22Rv1 (cell line): ENCODE data around the gene THADA.

ENCODE experiments used
- H3K27ac ChIP-seq: fragments of 450-650 bp; 2 replicates; pipeline ENCODE4 v1.5.1; 2017
- ZFX ChIP-seq: fragments of 450-650 bp; IDR thresholded peaks from 2 replicates; pipeline ENCODE4 v1.6.1; 2017; ENCODE audit warnings: antibody characterized with exemption, borderline replicate concordance
- TF ChIP-seq, protein P1 (sequence below): fragments of 450-650 bp; IDR thresholded peaks from 2 replicates; pipeline ENCODE4 v1.5.1; 2017; ENCODE audit warnings: mild to moderate bottlenecking

THADA gene

DNA sequence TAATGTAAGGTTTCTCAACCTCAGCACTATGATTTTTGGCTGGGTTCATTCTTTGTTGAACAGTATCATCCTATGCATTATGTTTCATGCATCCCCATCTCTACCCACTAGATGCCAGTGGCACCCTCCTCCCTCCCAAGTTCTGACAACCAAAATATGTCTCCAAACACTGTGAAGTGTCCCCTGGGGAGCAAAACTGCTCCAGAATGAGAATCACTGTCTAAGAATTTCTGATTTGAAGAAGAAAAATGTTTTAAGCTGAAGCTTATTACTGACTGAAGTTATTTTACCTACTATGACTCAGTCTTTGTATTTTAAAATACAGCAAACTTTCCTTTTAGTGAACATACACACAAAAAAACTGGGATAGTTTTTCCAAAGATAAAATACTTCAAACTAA lies 3.4 kb downstream of the THADA start:
- no peak for TF ChIP-seq ZFX
- TF ChIP-seq, protein P1, sequence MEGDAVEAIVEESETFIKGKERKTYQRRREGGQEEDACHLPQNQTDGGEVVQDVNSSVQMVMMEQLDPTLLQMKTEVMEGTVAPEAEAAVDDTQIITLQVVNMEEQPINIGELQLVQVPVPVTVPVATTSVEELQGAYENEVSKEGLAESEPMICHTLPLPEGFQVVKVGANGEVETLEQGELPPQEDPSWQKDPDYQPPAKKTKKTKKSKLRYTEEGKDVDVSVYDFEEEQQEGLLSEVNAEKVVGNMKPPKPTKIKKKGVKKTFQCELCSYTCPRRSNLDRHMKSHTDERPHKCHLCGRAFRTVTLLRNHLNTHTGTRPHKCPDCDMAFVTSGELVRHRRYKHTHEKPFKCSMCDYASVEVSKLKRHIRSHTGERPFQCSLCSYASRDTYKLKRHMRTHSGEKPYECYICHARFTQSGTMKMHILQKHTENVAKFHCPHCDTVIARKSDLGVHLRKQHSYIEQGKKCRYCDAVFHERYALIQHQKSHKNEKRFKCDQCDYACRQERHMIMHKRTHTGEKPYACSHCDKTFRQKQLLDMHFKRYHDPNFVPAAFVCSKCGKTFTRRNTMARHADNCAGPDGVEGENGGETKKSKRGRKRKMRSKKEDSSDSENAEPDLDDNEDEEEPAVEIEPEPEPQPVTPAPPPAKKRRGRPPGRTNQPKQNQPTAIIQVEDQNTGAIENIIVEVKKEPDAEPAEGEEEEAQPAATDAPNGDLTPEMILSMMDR, result no peak
- H3K27ac ChIP-seq, result no peak overlapping the region

DNA sequence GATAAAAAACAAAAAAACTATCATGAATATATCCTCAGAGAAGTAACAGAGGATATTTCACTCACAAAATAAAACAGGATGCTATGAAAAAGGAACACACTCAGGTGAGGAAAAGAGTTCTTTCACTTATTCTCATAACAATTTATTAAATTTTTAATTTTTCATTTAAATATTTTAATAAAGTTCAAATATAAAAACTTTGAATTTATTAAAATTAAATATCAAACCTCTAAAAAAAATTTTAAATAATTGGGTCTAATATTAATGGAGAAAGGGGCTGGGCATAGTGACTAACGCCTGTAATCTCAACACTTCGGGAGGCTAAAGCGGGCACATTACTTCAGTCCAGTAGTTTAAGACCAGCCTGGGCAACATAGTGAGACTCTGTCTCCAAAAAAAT lies 10.1 kb downstream of the THADA start:
- H3K27ac ChIP-seq, result no peak overlapping the region
- TF ChIP-seq, protein P1, result no peak
- TF ChIP-seq ZFX, result no peak

DNA sequence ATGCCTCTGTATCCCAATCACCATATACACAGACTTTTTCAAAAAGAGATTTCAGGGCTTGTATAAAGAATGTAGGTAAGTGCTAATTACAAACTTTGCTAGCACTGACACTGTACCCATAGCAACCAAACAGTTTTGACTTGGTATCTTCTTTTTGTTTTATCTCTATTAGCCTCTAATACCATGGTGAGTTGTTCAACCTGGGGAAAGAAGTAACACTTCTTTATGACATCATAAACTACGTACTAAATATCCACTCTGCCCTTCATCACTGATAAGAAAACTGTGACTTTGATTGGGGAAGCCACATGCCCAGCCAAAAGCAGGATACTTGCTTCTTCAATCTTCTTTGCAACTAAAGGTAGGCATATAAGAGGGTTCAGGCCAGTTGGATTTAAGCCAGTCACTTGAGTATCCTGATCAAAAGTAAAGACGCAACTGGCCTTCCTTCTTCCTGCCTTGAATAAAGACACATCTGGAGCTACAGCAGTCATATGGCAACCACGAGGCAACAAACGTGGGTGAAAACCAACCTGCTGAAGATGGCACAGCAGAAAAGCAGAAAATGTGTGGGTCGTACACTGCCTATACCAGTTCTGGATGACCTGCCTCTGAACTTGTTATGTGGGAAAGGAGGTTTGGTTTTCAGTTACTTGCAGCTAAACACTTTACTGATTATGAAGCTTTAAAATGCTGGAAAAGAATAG lies 16.4 kb downstream of the THADA start:
- H3K27ac ChIP-seq, result no peak overlapping the region
- TF ChIP-seq ZFX, result no peak
- TF ChIP-seq, protein P1, result no peak

DNA sequence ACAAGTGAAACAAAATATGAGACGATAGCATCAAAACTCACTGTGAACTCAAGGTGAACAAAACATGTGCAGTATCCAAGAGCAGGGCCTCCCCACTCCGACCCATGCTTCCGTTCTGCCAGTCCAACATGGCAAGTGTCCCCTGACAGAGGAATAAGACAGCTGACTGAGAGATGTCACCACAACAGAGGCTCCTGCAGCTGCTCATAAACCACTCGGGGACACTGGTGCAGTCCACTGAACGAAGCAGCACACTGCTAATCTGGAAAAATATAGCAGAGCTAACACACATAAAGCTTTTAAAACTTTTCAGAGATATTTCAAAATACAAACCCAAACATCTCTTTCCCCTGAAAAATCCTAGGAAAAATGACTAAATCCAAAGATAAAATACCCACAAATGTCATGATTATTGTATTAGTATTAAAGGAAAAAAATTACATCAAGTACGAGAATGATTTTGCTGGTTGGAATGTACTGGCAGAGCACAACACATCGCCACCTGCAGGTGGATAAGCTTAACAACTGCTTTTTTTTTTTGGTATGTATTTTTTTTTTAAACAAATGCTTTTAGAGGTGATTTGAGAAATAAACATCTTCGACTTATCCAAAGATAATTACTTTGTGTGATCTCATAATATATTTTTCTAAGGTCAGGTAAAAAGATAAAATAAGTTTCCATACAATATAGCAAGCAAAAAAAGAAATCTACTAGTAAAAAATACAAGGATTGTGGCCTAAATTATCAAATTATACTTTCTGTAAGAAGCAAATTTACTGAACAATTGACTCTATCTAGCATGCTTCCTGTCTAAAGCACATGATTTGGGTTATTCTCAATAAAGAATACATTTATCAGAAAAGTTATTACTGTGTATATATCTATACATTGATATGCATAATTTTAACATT lies 18.6 kb downstream of the THADA start:
- H3K27ac ChIP-seq, result no peak overlapping the region
- no peak for TF ChIP-seq ZFX
- TF ChIP-seq, protein P1, result peak; percentile 84

DNA sequence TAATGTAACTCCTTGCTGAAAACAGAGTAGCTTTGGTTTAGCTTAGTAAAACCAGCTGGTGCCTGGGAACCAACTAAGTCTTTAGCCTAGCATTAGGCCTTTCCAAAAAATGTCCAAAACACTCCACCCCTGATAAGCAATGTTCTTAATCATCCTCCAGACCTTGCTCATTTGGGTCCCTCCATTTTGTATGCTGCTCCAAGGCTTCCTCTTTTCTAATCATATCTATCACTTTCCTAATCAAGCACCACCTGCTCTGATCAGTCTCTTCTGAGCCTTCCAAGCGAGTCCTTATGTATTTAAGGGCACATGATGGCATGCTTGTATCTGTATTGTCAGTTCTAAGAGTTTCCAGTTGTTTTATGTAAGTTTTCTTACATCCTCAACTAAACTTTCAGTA lies 23.6 kb downstream of the THADA start:
- TF ChIP-seq ZFX, result no peak
- TF ChIP-seq, protein P1, result no peak
- no peak overlapping the region for H3K27ac ChIP-seq

DNA sequence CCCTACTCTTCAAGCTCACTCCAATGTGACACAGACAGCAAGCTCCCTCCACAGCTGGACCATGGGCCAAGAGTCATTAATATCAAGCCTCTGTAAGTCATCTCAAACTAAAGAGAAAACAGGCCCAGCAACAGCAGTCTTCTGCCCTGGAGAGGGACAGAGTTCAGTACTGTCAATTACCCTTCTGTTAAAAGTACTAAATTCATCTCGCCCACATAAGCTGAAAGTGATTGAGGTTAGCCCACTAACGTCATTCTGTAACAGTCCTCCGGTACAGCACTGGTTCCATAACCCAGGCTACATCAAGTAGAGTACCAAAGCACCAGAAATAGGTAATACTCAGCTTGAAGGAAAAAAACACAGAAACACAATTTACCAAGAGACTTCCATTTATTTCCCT lies 25.9 kb downstream of the THADA start:
- no peak for TF ChIP-seq ZFX
- TF ChIP-seq, protein P1, result no peak
- H3K27ac ChIP-seq, result no peak overlapping the region

DNA sequence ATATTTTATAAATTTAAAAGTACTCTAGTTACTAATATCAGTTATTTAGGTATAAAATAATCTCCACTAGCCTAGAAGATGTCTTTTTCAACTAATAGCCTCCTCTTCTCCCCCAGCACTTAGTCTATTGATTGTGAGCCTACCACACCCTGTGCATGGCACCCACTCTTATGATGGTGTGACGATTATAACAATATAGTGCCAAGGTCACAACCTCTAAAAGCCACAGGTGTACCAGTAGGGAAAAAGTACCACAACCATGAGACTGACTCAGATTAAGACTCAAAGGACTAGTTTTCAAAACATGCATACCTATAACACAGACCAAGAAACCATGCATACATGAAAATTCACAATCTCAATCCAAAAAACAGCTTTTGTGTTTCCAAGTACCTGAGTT lies 27.6 kb downstream of the THADA start:
- no peak for TF ChIP-seq ZFX
- TF ChIP-seq, protein P1, result no peak
- H3K27ac ChIP-seq, result no peak overlapping the region
